Measurements from ENCODE around the gene TMEM255B.

The TMEM255B gene

GRCh38 chr13:113849546-113849945 is 90.5 kb downstream of the TMEM255B start:
- no peak for DNase-seq (ENCODE audit: low spot score)

GRCh38 chr13:113849981-113850721 is 91.1 kb downstream of the TMEM255B start:
- no peak for DNase-seq (ENCODE audit: low spot score)

GRCh38 chr13:113850722-113851479 is 91.9 kb downstream of the TMEM255B start:
- DNase-seq (ENCODE audit: low spot score): no peak

- DNase-seq (ENCODE audit: low spot score): no peak
These were observed 92.4 kb downstream of the TMEM255B start for GRCh38 chr13:113851480-113851803.

- DNase-seq (ENCODE audit: low spot score): no peak
These were observed 93.0 kb downstream of the TMEM255B start for GRCh38 chr13:113851826-113852535.

- DNase-seq (ENCODE audit: low spot score): no peak
These were observed 93.8 kb downstream of the TMEM255B start for GRCh38 chr13:113852536-113853517.

- DNase-seq (ENCODE audit: low spot score): no peak
These were observed 94.7 kb downstream of the TMEM255B start for GRCh38 chr13:113853518-113854237.

- DNase-seq (ENCODE audit: low spot score): no peak
These were observed 95.4 kb downstream of the TMEM255B start for GRCh38 chr13:113854238-113855011.

- no peak for DNase-seq (ENCODE audit: low spot score)
These were observed 96.2 kb downstream of the TMEM255B start for GRCh38 chr13:113855012-113855921.

GRCh38 chr13:113855931-113856715 is 97.1 kb downstream of the TMEM255B start:
- DNase-seq (ENCODE audit: low spot score): no peak

- no peak for DNase-seq (ENCODE audit: low spot score)
These were observed 97.7 kb downstream of the TMEM255B start for GRCh38 chr13:113856716-113857065.

- DNase-seq (ENCODE audit: low spot score): no peak
These were observed 98.6 kb downstream of the TMEM255B start for GRCh38 chr13:113857531-113858195.

GRCh38 chr13:113859311-113860050 is 100.5 kb downstream of the TMEM255B start:
- DNase-seq (ENCODE audit: low spot score): no peak

GRCh38 chr13:113860051-113860664 is 101.1 kb downstream of the TMEM255B start:
- DNase-seq (ENCODE audit: low spot score): no peak

- DNase-seq (ENCODE audit: low spot score): no peak
These were observed 101.8 kb downstream of the TMEM255B start for GRCh38 chr13:113860665-113861432.

All from NAMALWA (cell line).